ENCODE results near the gene DLGAP4. TPM values are rescaled to one million over a fixed set of nuclear protein-coding genes. Genes with fewer than 3 reads are reported as not detected.

The DLGAP4 gene
- total RNA-seq, 1 experiment from 2014 or later: 40.3 TPM

DNA sequence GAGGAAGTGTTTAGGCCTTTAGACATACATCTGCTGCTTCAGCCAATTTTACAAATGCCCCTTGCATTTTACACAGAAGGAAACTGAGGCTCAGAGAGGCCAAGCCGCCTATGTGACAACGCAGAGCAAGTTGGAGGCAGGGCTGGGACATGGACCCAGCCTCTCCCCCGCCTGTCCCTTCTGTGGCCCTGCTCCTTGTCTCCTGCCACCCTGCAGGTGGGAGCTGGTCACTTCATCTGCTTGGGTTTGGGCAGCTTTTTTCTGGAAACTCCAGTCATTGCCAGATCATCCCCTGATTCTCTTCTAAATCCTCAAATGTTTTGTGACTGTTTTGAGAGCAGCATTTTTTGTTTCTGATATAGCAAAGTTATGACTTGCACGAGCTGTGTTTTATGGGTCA is 68.9 kb downstream of the DLGAP4 start:
- Histone ChIP-seq H3K9ac (ENCODE audit: low read length) (no peak overlapping the region), H3K27me3 (ENCODE audit: insufficient read depth, low read length) (peaks cover 17% of the 10 kb centered on the region), H3K36me3 (ENCODE audit: control insufficient read depth in 1 of 2, insufficient read depth in 2 of 2, low read length in 2 of 2) (no peaks in the 10 kb centered on the region), H4K20me1 (ENCODE audit: insufficient read depth) (no peaks in the 10 kb centered on the region), H3K9me2 (ENCODE audit: insufficient read depth) (no peaks in the 10 kb centered on the region), H3K4me3 (replicated peaks in 1 of 2; ENCODE audit: low read depth in 1 of 2, low read length in 2 of 2) (no peak overlapping the region), H3K4me2 (ENCODE audit: low read length) (no peak overlapping the region), H3K79me2 (ENCODE audit: insufficient read depth, low read length) (no peaks in the 10 kb centered on the region), H3K4me1 (ENCODE audit: control insufficient read depth in 1 of 2, insufficient read depth in 2 of 2, low read length in 2 of 2) (no peaks in the 10 kb centered on the region), H2AFZ (ENCODE audit: low read depth, low read length, poor library complexity, severe bottlenecking) (no peak overlapping the region), H3K27ac (ENCODE audit: low read depth, low read length) (no peak overlapping the region), H3K9me3 (ENCODE audit: control insufficient read depth in 1 of 2, insufficient read depth in 1 of 2, low read depth in 1 of 2, low read length in 2 of 2) (no peaks in the 10 kb centered on the region)
- TF ChIP-seq EGR1 (IDR thresholded peaks at IDR 0.05; ENCODE audit: low read depth) (no peak), CBX3 (IDR thresholded peaks at IDR 0.05; ENCODE audit: low read depth) (no peak), SIN3A (IDR thresholded peaks at IDR 0.05; ENCODE audit: low read depth) (no peak), ZFX (IDR thresholded peaks at IDR 0.05) (no peak), RAD21 (IDR thresholded peaks at IDR 0.05; ENCODE audit: low read depth) (no peak), ELF1 (IDR thresholded peaks at IDR 0.05; ENCODE audit: borderline replicate concordance, low read depth) (no peak)
- TF ChIP-seq, protein P1, sequence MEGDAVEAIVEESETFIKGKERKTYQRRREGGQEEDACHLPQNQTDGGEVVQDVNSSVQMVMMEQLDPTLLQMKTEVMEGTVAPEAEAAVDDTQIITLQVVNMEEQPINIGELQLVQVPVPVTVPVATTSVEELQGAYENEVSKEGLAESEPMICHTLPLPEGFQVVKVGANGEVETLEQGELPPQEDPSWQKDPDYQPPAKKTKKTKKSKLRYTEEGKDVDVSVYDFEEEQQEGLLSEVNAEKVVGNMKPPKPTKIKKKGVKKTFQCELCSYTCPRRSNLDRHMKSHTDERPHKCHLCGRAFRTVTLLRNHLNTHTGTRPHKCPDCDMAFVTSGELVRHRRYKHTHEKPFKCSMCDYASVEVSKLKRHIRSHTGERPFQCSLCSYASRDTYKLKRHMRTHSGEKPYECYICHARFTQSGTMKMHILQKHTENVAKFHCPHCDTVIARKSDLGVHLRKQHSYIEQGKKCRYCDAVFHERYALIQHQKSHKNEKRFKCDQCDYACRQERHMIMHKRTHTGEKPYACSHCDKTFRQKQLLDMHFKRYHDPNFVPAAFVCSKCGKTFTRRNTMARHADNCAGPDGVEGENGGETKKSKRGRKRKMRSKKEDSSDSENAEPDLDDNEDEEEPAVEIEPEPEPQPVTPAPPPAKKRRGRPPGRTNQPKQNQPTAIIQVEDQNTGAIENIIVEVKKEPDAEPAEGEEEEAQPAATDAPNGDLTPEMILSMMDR (IDR thresholded peaks at IDR 0.05 in 2 of 3, conservative IDR thresholded peaks at IDR 0.05 in 1 of 3; ENCODE audit: borderline replicate concordance in 1 of 3, insufficient read depth in 1 of 3, low read depth in 2 of 3, low read length in 2 of 3): 0 out of 6 replicates have a peak, but pooled peaks of 1 of the 3 experiments have one; percentile 26
- ChIA-PET RAD21 (ENCODE audit: low non-redundant PET in 1 of 2, low total read pairs in 2 of 2, uncharacterized antibody in 2 of 2, unreplicated experiment in 2 of 2) (no interaction called here), CTCF (interaction anchor here (1.4 kb wide), 1 partner anchor 24 kb away, joined by 4 read pairs; no protein-coding TSS in a partner anchor), POLR2A (no interaction called here)
- peak; percentile 60; the same call in 1 of the 2 replicates for ATAC-seq
- intact Hi-C loops (cut with micrococcal nuclease): no loop called here
- no peak for DNase-seq (ENCODE audit: low read depth, low spot score)
- BruUV-seq (replicated peaks): no TSS peak
